Ovary (tissue), 3 donors: ENCODE measurements around the gene C10orf105.

Source experiments
- CTCF ChIP-seq, 3 donors: fragments of 450-650 bp in 2 of 3; fragments of 200-600 bp in 1 of 3; IDR thresholded peaks; one replicate each; pipeline versions ENCODE4 v1.5.1 to v1.8.0; 2016 to 2022; ENCODE audit warnings: antibody characterized with exemption in 3 of 3, mild to moderate bottlenecking in 1 of 3
- EP300 ChIP-seq: sonication (generic); formaldehyde crosslinking; IDR thresholded peaks from one replicate; pipeline ENCODE4 v1.6.1; 2017; ENCODE audit warnings: antibody characterized with exemption
- POLR2A ChIP-seq: fragments of 450-650 bp; IDR thresholded peaks from one replicate; pipeline ENCODE4 v1.6.1; 2017; ENCODE audit warnings: antibody characterized with exemption, mild to moderate bottlenecking, moderate library complexity
- donor health status: DM: no; HTN: no; CAD: no.

- TF ChIP-seq EP300 (no peak), POLR2A (no peak), CTCF (IDR thresholded peaks at IDR 0.05) (no peak)
These were observed 40.2 kb downstream of the C10orf105 start for GRCh38 chr10:71679425-71679824.
